ENCODE results near the gene ABCC11. TPM values are rescaled to one million over a fixed set of nuclear protein-coding genes. Genes with fewer than 3 reads are reported as not detected.

ABCC11 gene
- total RNA-seq, 2 donors from 2014 or later, result not detected

DNA sequence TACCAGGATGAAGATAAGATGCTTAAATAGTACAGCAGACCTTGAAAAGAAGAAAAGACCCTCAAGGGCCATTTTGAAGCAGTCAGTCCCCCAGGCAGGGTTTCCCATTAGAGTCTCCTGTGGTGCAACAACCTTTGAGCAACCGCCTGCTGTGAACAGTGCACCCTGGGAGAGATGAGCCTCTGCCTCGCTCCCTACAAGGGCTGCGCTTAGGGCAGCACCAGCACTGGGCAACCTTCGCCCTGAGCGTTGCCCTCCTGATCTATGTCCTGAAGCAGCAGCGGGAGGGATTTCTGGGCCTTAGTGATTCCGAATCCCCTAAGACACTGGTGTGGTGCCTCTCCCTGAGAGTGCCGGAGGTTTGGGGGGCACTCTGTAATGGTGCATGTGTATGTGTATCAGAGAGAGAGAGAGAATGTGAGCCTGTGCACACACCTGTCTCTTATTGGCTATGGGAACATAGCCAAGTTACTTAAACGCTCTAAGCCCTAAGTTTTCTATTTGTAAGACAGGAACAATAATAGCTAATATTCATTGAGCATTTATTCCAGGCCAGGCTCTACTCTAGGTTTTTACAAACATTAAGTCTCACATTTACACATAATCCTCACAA lies 66.4 kb downstream of the ABCC11 start:
- Histone ChIP-seq H3K36me3 (no peaks in the 10 kb centered on the region), H3K4me1 (no peaks in the 10 kb centered on the region), H3K27ac (no peak overlapping the region), H3K9me3 (no peaks in the 10 kb centered on the region), H3K27me3 (no peaks in the 10 kb centered on the region), H3K4me3 (no peak overlapping the region), H3K9ac (ENCODE audit: low read depth in 2 of 2, low read length in 2 of 2) (no peak overlapping the region)
- intact Hi-C loops (cut with DNase I), result no loop called here
- DNase-seq, result no peak
- TF ChIP-seq, protein P1, sequence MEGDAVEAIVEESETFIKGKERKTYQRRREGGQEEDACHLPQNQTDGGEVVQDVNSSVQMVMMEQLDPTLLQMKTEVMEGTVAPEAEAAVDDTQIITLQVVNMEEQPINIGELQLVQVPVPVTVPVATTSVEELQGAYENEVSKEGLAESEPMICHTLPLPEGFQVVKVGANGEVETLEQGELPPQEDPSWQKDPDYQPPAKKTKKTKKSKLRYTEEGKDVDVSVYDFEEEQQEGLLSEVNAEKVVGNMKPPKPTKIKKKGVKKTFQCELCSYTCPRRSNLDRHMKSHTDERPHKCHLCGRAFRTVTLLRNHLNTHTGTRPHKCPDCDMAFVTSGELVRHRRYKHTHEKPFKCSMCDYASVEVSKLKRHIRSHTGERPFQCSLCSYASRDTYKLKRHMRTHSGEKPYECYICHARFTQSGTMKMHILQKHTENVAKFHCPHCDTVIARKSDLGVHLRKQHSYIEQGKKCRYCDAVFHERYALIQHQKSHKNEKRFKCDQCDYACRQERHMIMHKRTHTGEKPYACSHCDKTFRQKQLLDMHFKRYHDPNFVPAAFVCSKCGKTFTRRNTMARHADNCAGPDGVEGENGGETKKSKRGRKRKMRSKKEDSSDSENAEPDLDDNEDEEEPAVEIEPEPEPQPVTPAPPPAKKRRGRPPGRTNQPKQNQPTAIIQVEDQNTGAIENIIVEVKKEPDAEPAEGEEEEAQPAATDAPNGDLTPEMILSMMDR (IDR thresholded peaks at IDR 0.05), result no peak

DNA sequence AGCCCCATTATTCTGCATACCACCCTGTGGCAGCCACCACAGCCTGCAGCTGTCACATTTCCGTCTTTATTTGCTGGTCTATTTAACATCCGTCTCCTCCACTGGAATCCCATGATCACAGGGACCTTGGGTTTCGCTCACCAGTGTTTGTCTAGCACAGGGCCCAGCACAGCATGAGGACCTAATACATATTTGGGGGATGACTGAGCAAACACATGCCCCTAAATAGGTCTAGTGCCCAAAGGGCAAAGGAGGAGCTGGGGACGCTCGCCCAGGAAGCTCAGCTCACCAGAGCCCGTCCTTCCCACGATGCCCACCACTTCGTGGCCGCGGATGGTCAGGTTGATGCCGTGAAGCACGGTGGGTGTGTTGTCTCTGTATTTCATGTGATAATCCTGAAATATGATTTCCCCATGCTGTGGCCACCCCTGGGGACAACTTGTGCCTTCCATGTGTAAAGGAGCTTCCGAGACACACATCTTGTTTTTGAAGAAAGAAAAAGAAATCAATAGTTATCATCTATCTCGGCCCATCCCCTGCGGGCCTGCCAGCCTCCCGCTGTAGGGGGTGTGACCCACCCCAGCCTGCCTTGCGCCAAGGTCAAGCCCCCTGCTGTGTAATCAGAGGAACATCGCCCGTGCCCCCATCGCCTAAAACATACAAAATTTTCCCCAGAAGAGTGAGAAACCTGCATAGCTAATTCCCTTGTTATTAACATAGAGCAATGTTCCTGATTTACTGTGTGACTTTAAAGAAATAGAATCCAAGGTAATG lies 70.5 kb downstream of the ABCC11 start:
- Histone ChIP-seq H3K27ac (no peak overlapping the region), H3K36me3 (no peaks in the 10 kb centered on the region), H3K9ac (ENCODE audit: low read depth in 2 of 2, low read length in 2 of 2) (no peak overlapping the region), H3K4me3 (no peak overlapping the region), H3K9me3 (no peaks in the 10 kb centered on the region), H3K27me3 (no peaks in the 10 kb centered on the region), H3K4me1 (no peaks in the 10 kb centered on the region)
- intact Hi-C loops (cut with DNase I), result no loop called here
- TF ChIP-seq, protein P1 (IDR thresholded peaks at IDR 0.05), result no peak
- DNase-seq, result no peak

DNA sequence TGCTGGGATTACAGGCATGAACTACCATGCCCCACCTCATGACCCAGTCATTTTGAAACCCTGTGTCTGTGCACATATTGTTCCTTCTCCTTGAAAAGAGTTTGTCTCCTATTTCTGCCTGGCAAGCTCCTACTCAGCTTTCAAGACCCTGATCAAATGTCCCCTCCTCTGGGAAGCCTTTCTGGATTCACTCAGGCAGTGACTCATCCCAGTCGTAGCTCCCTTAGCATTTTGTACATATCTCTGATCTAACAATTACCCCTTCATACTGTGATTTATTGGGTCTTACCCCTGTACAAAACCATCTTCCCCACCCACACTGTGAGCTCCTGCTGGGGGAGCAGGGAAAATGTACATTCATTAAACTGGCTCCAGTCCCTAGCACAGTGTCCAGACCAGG lies 73.5 kb downstream of the ABCC11 start:
- TF ChIP-seq, protein P1 (IDR thresholded peaks at IDR 0.05), result no peak
- DNase-seq, result no peak
- no peaks in the 10 kb centered on the region for H3K36me3 ChIP-seq

DNA sequence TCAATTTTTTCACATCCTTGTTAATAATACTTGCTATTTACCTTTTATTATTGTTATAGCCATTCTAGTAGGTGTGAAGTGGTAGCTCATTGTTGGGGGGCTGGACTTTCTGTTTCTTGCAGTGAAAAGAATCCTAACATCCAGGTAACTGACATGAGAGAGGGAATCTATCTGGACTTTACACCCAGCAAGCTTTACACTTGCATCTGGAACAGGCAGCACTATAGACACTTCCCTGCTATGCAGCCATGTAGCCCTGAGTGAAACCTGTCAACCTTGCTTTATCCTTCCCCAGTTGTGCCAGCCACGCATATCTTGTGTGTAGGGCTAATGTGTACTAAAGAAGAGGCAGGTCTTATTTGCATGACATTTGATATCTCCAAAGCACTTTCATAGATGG lies 74.7 kb downstream of the ABCC11 start:
- Histone ChIP-seq H3K4me1 (no peaks in the 10 kb centered on the region), H3K9ac (ENCODE audit: low read depth in 2 of 2, low read length in 2 of 2) (no peak overlapping the region), H3K36me3 (no peaks in the 10 kb centered on the region), H3K27me3 (no peaks in the 10 kb centered on the region), H3K4me3 (no peak overlapping the region), H3K27ac (no peak overlapping the region), H3K9me3 (no peaks in the 10 kb centered on the region)
- intact Hi-C loops (cut with DNase I), result no loop called here
- DNase-seq, result no peak
- TF ChIP-seq, protein P1 (IDR thresholded peaks at IDR 0.05), result no peak

More for the DNA sequence above, 73.5 kb downstream of the ABCC11 start:
- Histone ChIP-seq H3K27me3 (no peaks in the 10 kb centered on the region), H3K27ac (no peak overlapping the region), H3K9ac (ENCODE audit: low read depth in 2 of 2, low read length in 2 of 2) (no peak overlapping the region), H3K4me3 (no peak overlapping the region), H3K4me1 (no peaks in the 10 kb centered on the region), H3K9me3 (no peaks in the 10 kb centered on the region)
- intact Hi-C loops (cut with DNase I), result no loop called here

DNA sequence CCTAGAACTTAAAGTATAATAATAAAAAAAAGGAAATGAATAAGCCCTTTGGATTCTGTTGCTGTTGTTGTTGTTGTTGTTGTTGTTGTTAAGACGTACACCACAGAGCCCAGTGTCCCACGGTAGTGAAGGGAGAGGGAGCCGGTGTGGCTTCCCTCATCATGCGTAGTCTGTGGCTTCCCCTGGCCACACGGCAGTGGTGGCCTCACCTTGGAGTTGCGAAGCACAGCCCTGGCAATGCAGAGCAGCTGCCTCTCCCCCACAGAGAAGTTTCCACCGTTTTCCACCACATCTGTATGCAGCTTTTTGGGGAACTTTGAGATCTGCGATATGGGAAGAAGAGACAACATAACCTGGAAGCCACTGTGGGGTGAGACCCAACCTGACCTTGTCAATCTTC lies 77.4 kb downstream of the ABCC11 start:
- H3K9me3 ChIP-seq, result no peaks in the 10 kb centered on the region
- no peaks in the 10 kb centered on the region for H3K4me1 ChIP-seq
- intact Hi-C loops (cut with DNase I), result no loop called here
- no peak for DNase-seq
- TF ChIP-seq, protein P1 (IDR thresholded peaks at IDR 0.05), result no peak
- H3K36me3 ChIP-seq, result no peaks in the 10 kb centered on the region
- H3K9ac ChIP-seq (ENCODE audit: low read depth in 2 of 2, low read length in 2 of 2), result no peak overlapping the region
- no peaks in the 10 kb centered on the region for H3K27me3 ChIP-seq
- no peak overlapping the region for H3K27ac ChIP-seq
- no peak overlapping the region for H3K4me3 ChIP-seq
